OCI-LY1 (cell line): ENCODE measurements around the gene CACNA1D.

Experiments used
- EZH2 ChIP-seq: fragments of 200-600 bp; sonication (generic), shearing (Covaris generic); IDR thresholded peaks from 2 replicates; pipeline ENCODE4 v1.8.0; 2017; ENCODE audit warnings: borderline replicate concordance, mixed run types, mild to moderate bottlenecking, antibody characterized with exemption, low read length, moderate library complexity, mixed read lengths
- TF ChIP-seq, protein P1 (sequence below): fragments of 200-600 bp; sonication (generic), shearing (Covaris generic); IDR thresholded peaks from 2 replicates; pipeline ENCODE4 v1.5.1; 2017; ENCODE audit warnings: mild to moderate bottlenecking, antibody characterized with exemption, low read length, moderate library complexity, mixed read lengths

DNA sequence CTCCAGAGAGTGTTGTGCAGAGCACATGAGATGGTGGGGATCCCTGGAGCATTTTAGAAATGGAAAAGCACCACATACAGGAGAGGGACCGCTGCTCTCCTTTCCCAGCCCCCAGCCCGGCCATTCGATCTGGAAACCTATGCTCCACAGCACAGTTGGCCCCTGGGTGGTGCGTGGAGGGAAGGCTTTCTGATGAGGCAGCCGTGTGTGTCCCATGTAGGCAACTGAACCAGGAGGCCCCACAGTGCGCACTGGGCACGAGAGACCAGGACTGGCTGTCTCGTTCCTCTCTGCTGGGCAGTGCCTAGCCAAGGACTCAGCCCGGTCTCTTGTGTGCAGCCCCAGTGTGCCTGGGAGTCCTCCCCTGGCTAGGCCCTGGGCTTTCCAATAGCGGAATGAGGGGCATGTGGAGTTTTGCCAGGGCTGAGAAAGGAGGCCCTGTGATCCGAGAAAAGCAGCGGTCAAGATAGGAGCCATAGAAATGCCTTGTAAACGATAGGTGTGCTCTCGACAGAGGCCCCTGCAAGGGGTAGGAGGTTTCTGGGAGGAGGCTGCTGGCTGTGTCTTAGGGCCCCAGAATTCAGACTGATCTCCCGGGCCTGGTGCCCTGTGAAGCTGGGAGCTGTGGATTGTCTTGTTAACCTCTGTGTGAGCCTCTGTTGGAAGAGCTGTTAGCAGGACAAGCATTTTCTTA, 312.9 kb downstream of the CACNA1D start:
- TF ChIP-seq, protein P1, sequence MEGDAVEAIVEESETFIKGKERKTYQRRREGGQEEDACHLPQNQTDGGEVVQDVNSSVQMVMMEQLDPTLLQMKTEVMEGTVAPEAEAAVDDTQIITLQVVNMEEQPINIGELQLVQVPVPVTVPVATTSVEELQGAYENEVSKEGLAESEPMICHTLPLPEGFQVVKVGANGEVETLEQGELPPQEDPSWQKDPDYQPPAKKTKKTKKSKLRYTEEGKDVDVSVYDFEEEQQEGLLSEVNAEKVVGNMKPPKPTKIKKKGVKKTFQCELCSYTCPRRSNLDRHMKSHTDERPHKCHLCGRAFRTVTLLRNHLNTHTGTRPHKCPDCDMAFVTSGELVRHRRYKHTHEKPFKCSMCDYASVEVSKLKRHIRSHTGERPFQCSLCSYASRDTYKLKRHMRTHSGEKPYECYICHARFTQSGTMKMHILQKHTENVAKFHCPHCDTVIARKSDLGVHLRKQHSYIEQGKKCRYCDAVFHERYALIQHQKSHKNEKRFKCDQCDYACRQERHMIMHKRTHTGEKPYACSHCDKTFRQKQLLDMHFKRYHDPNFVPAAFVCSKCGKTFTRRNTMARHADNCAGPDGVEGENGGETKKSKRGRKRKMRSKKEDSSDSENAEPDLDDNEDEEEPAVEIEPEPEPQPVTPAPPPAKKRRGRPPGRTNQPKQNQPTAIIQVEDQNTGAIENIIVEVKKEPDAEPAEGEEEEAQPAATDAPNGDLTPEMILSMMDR, result no peak
- TF ChIP-seq EZH2, result no peak
